ENCODE results near the gene CA14. TPM values are rescaled to one million over a fixed set of nuclear protein-coding genes. Genes with fewer than 3 reads are reported as not detected.
A peak's percentile ranks its signal among the peaks of the same experiment; 100 is the strongest.

The CA14 gene
- total RNA-seq, 2 experiments from 2014 or later: not detected

DNA sequence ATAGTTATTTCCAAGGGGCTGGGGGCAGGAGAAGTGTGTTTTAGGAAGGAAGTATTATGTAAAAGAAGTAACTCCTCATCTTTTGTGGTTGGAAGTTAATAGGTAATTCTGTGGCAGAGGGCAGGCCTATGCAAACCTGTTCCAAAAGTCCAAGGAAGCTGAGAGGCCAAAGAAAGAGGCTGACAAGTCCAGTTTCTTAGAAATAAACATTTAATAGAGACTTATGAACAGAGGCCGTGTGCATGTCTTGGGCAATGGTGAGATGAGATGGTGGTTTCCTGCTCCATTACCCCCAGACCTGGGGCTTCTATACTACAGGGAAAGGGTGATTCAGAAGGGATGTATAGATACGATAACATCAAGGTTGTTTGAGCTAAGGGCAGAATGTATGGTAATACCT, 7.6 kb upstream of the CA14 start:
- Mint-ChIP-seq H3K4me1 (no peaks in the 10 kb centered on the region), H3K9me3 (ENCODE audit: low read depth) (no peaks in the 10 kb centered on the region), H3K27me3 (peaks cover 8% of the 10 kb centered on the region)

DNA sequence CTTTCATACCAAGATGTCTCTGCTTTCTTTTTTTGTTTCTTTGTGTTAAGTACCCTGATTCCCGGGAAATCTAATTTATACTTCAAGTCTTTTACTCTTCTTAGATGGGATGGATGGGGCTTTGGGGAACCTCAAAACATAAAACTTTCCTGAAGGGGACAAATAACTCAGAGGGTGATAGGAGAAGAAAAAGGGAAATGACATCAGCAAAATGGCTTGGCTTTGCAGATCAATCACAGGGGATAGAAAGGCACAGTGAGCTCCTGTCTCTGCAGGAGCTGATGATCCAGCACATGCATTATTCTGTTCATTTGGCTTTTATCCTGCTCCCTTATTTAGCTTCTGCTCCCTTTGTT, 1.4 kb upstream of the CA14 start:
- CTCF ChIA-PET: interaction anchor here (0.6 to 5.3 kb wide), 47 partner anchors 10 to 747 kb away, joined by 3 to 89 read pairs (median 4); partner anchors contain the start of genes ADAMTSL4, APH1A, C1orf54 and CIART

More for the DNA sequence above, 7.6 kb upstream of the CA14 start:
- CTCF ChIA-PET: interaction anchor here (1.3 kb wide), 1 partner anchor 283 kb away, joined by 5 read pairs; no protein-coding TSS in a partner anchor
- H3K36me3 Mint-ChIP-seq: no peaks in the 10 kb centered on the region
- DNase-seq (no peak), ATAC-seq (no peak)
- H3K27ac Mint-ChIP-seq: no peak overlapping the region
- no peak overlapping the region for H3K4me3 Mint-ChIP-seq

DNA sequence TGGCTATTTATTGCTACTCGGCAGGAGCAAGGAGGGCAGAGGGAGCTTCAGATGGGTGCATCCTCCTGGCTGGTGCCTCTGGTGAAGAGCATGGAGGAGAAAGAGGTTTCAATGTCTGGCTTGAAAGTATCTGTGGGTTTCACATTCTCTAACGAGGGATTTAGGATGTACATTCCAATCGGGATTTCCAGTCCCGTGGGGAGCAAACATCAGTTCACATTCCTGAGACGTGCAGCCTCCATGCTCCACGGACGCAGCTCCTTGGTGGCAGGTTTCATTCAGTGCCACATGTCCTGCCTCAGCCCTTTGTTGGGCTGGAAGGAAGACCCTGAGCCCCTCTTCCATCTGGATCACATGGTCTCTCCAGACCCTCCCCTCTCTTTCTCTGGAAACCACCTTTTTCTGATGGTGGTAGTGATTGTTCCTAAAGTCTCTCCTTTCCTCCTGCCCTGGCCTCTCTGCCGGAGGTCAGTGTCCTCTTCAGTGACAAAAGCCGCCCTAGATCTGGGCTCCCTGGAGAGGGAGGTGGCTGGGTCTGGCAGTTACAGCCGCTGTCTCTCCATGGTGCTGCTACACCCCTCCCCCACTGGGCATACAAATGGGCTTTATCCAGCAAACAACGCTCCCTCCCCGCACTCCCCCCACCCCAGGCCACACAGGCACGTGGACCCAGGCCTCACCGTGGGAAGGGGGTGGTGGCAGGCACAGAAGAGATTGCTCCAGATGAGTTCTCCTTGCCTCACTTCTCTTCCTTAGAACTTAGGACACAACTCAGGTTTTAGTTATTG, 826 bp upstream of the CA14 start:
- Mint-ChIP-seq H3K4me1 (peaks cover 20% of the 10 kb centered on the region), H3K4me3 (no peak overlapping the region), H3K36me3 (no peaks in the 10 kb centered on the region), H3K27ac (no peak overlapping the region), H3K9me3 (ENCODE audit: low read depth) (no peaks in the 10 kb centered on the region), H3K27me3 (peaks cover 46% of the 10 kb centered on the region)
- DNase-seq (no peak), ATAC-seq (no peak)
- CTCF ChIA-PET: interaction anchor here (0.6 to 5.3 kb wide), 42 partner anchors 9 to 747 kb away, joined by 3 to 89 read pairs (median 5); partner anchors contain the start of genes APH1A, C1orf54, CIART and FALEC

More for the DNA sequence above, 1.4 kb upstream of the CA14 start:
- Mint-ChIP-seq H3K4me3 (peak overlapping the region; percentile 12), H3K4me1 (peaks cover 20% of the 10 kb centered on the region), H3K9me3 (ENCODE audit: low read depth) (no peaks in the 10 kb centered on the region), H3K36me3 (no peaks in the 10 kb centered on the region), H3K27me3 (peaks cover 46% of the 10 kb centered on the region), H3K27ac (peak overlapping the region; percentile 5)
- no peak for ATAC-seq
- no peak for DNase-seq

DNA sequence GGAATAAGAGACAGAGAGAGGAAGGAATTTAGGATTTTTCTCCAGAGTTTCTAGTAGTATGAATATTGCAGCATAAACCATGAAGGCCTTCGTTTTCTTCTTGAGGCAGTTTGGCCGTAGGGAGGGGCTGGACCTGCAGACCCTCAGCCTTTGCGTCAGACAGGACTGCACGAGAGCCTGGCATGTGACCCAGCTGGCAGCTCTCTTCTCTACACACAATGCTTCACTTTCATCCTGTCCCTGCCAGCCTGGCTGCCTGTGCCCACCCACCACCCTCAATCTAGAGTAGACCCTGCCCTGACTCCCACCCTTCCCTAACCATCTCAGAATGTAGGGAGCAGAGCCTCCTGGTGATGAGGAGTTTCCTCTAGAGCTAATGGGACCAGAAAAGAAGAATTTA, 1.6 kb downstream of the CA14 start:
- Mint-ChIP-seq H3K4me1 (peaks cover 20% of the 10 kb centered on the region), H3K27ac (no peak overlapping the region), H3K27me3 (peaks cover 40% of the 10 kb centered on the region), H3K36me3 (no peaks in the 10 kb centered on the region), H3K9me3 (ENCODE audit: low read depth) (no peaks in the 10 kb centered on the region), H3K4me3 (no peak overlapping the region)
- DNase-seq (no peak), ATAC-seq (no peak)
- CTCF ChIA-PET: interaction anchor here (0.9 to 1.2 kb wide), 2 partner anchors 13 to 19 kb away, joined by 3 to 4 read pairs; partner anchors contain the start of gene C1orf54

DNA sequence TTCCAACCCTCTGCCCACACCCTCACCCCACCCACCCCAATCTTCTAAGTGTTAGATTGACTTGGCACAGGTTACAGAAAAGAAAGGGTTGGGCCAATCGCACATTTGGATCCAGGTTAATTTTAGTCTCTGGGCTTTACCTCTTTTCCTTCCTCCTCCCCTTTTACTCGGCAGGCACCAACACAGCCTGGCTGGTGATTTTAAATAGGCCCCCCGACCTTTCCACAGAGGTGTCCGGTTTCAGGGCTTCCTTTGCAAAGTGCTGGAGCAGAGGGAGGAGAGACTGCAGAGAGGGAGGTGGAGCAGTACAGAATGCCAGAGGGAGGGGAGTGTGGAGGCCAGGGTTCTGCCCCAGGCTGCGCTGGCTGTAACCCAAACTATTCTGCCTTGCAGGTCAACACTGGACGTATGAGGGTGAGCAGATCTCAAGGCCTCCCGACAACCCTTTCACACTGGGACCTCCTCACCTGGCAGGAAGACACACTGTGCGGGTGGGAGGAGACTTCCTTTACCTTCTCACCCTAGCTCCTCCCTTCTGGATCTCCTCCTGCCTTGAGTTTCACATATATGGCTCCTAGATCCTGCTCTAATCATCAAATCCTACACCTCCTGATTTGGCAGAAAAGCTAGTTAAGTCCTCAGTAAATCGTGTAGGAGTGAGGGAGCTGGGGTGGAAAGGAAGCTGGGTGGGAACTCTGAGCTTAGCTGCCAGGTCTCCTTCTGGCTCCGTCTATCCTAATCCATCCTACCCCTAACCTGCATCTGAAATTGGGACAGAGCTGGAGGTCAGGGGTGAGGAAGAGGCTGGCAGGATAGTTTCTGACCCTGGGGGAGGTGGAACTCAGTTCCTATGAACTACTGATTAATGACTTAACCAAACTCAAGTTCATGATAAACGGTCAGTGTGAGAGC, 2.4 kb downstream of the CA14 start:
- CTCF ChIA-PET: interaction anchor here (0.8 to 3.6 kb wide), 4 partner anchors 9 to 21 kb away, joined by 3 to 15 read pairs (median 4); partner anchors contain the start of genes APH1A and C1orf54

DNA sequence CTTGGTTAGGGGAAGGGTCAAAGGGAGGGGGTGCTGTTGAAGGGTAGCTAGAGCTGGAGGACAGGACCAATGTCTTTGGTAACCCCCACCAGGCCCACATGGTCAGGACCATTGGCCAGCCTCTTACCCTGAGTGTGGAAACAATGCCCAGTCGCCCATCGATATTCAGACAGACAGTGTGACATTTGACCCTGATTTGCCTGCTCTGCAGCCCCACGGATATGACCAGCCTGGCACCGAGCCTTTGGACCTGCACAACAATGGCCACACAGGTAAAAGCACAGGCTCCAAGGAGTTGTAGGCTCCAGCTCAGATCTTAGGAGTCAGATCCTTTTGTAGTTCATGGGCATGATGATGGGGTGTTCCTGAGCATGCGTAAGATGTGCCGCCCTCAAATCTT, 3.8 kb downstream of the CA14 start:
- Mint-ChIP-seq H3K27me3 (peaks cover 32% of the 10 kb centered on the region), H3K4me1 (peaks cover 13% of the 10 kb centered on the region), H3K36me3 (peaks cover 16% of the 10 kb centered on the region), H3K4me3 (no peak overlapping the region), H3K9me3 (ENCODE audit: low read depth) (no peaks in the 10 kb centered on the region), H3K27ac (no peak overlapping the region)
- ATAC-seq (no peak), DNase-seq (no peak)
- CTCF ChIA-PET: interaction anchor here (3.6 kb wide), 1 partner anchor 20 kb away, joined by 15 read pairs; no protein-coding TSS in a partner anchor

More for the DNA sequence above, 2.4 kb downstream of the CA14 start:
- no peak for DNase-seq
- Mint-ChIP-seq H3K27ac (no peak overlapping the region), H3K9me3 (ENCODE audit: low read depth) (no peaks in the 10 kb centered on the region), H3K4me1 (peaks cover 20% of the 10 kb centered on the region), H3K4me3 (no peak overlapping the region), H3K27me3 (peaks cover 40% of the 10 kb centered on the region), H3K36me3 (peaks cover 4% of the 10 kb centered on the region)
- no peak for ATAC-seq

DNA sequence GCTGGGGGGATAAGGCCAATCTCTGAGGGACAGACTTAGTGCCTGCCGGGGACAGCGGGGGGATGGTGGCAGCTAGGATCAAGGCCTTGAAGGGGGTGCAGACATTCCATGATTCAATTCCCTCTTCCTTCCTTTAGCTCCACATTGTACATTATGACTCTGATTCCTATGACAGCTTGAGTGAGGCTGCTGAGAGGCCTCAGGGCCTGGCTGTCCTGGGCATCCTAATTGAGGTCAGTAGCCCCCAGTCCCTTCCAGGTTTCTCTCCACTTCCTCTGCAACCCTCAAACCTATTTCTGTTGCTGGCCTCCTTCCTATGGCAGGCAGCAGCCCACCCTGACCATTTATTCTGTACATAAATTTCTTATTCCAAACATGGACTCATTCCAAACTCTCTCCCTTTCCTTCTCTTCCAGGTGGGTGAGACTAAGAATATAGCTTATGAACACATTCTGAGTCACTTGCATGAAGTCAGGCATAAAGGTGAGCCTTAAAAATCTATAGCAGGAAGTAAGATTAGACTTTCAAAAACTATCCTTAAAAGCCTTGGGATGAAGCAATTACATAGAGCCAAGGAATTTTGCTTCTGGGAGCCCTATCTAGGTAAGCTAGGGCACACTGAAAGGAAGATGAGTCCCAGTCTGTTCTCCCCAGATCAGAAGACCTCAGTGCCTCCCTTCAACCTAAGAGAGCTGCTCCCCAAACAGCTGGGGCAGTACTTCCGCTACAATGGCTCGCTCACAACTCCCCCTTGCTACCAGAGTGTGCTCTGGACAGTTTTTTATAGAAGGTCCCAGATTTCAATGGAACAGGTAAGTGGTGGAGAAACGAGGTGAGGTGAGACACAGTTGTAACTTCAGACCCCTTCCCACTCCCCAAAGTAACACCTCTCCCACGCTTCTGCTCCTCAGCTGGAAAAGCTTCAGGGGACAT, 5.1 kb downstream of the CA14 start:
- DNase-seq (no peak), ATAC-seq (no peak)
- H3K27ac Mint-ChIP-seq: no peak overlapping the region
- H3K4me3 Mint-ChIP-seq: no peak overlapping the region
- CTCF ChIA-PET: interaction anchor here (0.7 to 3.6 kb wide), 2 partner anchors 18 to 115 kb away, joined by 3 to 15 read pairs; no protein-coding TSS in a partner anchor
- peaks cover 26% of the 10 kb centered on the region for H3K36me3 Mint-ChIP-seq
- peaks cover 19% of the 10 kb centered on the region for H3K27me3 Mint-ChIP-seq
- no peaks in the 10 kb centered on the region for H3K9me3 Mint-ChIP-seq (ENCODE audit: low read depth)
- peaks cover 16% of the 10 kb centered on the region for H3K4me1 Mint-ChIP-seq

DNA sequence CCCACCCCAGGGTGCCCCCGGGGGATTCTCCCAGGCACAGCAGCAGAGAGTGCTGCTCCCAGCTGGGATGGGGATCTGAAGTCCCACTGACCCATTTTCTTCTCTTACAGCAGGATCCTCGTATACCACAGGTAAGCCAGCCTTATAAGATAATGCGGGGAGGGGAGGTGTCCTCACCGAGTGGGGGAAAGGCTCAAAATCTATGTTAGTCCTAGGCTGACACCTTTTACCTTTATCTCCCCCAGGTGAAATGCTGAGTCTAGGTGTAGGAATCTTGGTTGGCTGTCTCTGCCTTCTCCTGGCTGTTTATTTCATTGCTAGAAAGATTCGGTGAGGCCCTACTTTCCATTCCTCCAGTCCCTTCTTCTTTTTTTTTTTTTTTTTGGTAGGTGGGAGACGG, 6.0 kb downstream of the CA14 start:
- Mint-ChIP-seq H3K4me3 (no peak overlapping the region), H3K36me3 (peaks cover 31% of the 10 kb centered on the region), H3K27ac (no peak overlapping the region), H3K9me3 (ENCODE audit: low read depth) (no peaks in the 10 kb centered on the region), H3K4me1 (peaks cover 22% of the 10 kb centered on the region), H3K27me3 (peaks cover 10% of the 10 kb centered on the region)
- CTCF ChIA-PET: interaction anchor here (3.6 kb wide), 1 partner anchor 17 kb away, joined by 15 read pairs; no protein-coding TSS in a partner anchor
- no peak for DNase-seq
- no peak for ATAC-seq

DNA sequence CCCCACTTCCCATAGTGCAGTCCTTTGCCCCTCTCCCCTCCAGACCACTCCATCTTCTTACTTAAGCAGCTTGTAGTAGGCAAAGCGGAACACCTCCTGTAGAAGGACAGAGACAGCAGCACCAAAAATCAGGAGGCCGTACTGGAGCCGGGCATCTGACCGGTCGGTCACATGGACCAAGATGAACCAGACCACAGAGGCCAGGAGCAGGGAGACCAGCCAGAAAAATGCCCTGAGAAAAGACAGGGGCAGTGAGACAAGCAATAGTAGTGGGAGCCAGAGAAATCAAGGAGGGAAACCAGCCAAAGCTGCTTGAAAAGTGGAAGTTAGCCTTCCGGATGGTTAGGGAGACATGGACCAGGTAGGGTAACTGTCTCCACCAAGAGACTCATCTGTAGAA, 10.3 kb downstream of the CA14 start:
- H3K4me3 Mint-ChIP-seq: peak overlapping the region; percentile 94
- peaks cover 31% of the 10 kb centered on the region for H3K36me3 Mint-ChIP-seq
- no peaks in the 10 kb centered on the region for H3K9me3 Mint-ChIP-seq (ENCODE audit: low read depth)
- H3K27me3 Mint-ChIP-seq: no peaks in the 10 kb centered on the region
- DNase-seq (no peak), ATAC-seq (no peak)
- peaks cover 33% of the 10 kb centered on the region for H3K4me1 Mint-ChIP-seq
- CTCF ChIA-PET: interaction anchor here (2.8 kb wide), 1 partner anchor 12 kb away, joined by 22 read pairs; the partner anchor contains the start of gene CA14
- H3K27ac Mint-ChIP-seq: peak overlapping the region; percentile 99

DNA sequence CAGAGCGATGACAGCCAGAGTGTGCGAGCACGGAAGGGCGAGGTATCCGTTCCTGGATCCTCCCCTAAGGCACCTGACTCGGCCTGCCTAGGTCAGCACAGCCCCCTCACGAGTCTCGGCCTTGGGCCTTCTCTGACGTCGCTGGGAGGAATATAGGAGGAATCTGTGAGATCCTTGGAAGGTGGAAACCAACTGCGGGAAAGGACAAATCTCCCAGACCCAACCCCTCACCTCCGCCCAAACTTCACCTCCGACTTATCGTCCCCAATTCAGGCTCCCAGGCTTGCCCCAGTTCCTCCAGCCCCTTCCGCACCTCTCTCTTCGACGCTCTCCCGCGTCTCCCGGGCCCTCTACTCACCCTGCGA, 10.7 kb downstream of the CA14 start:
- H3K27me3 Mint-ChIP-seq: no peaks in the 10 kb centered on the region
- peaks cover 31% of the 10 kb centered on the region for H3K36me3 Mint-ChIP-seq
- peak overlapping the region; percentile 94 for H3K4me3 Mint-ChIP-seq
- H3K9me3 Mint-ChIP-seq (ENCODE audit: low read depth): no peaks in the 10 kb centered on the region
- peaks cover 33% of the 10 kb centered on the region for H3K4me1 Mint-ChIP-seq
- ATAC-seq (peak; percentile 51), DNase-seq (peak; percentile 71)
- CTCF ChIA-PET: interaction anchor here (1.0 to 2.8 kb wide), 5 partner anchors 8 to 293 kb away, joined by 3 to 22 read pairs (median 3); partner anchors contain the start of gene CA14
- peak overlapping the region; percentile 99 for H3K27ac Mint-ChIP-seq

DNA sequence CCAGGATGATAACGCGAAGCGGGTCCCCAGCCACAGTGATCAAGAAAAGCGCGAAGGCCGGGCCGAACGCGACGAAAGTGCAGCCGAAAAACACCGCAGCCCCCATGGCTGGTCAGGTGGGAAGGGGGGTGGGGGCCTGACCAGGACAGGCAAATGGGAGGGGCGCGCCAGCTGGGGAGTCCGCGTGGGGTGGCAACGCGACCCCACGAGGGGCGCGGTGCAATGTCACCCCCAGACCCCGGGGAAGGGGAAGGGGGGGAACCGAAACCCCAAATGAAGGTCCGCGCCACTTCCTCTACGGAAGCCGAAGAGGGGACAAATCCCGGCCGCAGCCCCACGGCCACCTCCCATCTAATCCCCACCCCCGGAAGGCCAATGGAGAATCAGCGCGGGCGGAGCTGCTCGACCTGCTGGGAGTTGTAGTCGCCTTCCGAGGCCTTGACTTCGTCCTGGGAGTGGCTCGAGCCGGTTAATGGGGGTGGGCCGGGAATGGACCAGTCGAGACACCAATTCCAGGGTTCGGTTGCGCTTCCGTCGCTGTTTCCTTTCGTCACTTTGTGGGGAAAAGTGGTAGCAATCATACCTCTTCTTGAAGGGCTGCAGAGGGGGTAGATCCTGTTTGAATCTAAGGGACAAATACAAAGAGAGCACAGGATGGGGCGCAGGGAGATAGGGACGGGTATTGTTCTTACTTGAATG, 11.3 kb downstream of the CA14 start, which contains the start of gene APH1A:
Gene APH1A (minus strand): TSS at position 312 of the 699 bp plus-strand sequence. CDS start 206 bp downstream, at position 106.
- DNase-seq (peak; percentile 98), ATAC-seq (peak; percentile 98)
- H3K4me3 Mint-ChIP-seq: peak within 1 kb of the TSS; percentile 94
- CTCF ChIA-PET: interaction anchor here (0.7 to 2.8 kb wide), 9 partner anchors 9 to 292 kb away, joined by 3 to 22 read pairs (median 3); partner anchors contain the start of genes CA14 and CIART
- H3K4me1 Mint-ChIP-seq: peaks cover 33% of the 10 kb centered on the region
- H3K27ac Mint-ChIP-seq: peak within 1 kb of the TSS; percentile 99
- H3K9me3 Mint-ChIP-seq (ENCODE audit: low read depth): no peaks in the 10 kb centered on the region
- H3K36me3 Mint-ChIP-seq: peaks cover 31% of the 10 kb centered on the region
- no peaks in the 10 kb centered on the region for H3K27me3 Mint-ChIP-seq

All from activated CD8-positive, alpha-beta memory T cell treated with anti-CD3 and anti-CD28 coated beads, Interleukin-2, amount 10 ng/mL, durations not matched to agents 7 days and 5 days (primary cell).